A375 (cell line): ENCODE measurements around the gene DLX3. TPM values are rescaled to one million over a fixed set of nuclear protein-coding genes. Genes with fewer than 3 reads are reported as not detected.

Source experiments
- small RNA-seq: library from RNA; depleted of rRNA; stranded (forward); fragments of <200 nt; gene quantifications from one replicate; pipeline ENCODE3, GENCODE V24; 2014
- total RNA-seq: library from RNA; depleted of rRNA; stranded (reverse); fragments of >200 nt; shearing (Covaris generic); gene quantifications from 2 replicates; pipeline ENCODE4 v1.2.3, GENCODE V29; 2014; rRNA removed

DLX3 gene
- not detected in 2 replicates for total RNA-seq

DNA sequence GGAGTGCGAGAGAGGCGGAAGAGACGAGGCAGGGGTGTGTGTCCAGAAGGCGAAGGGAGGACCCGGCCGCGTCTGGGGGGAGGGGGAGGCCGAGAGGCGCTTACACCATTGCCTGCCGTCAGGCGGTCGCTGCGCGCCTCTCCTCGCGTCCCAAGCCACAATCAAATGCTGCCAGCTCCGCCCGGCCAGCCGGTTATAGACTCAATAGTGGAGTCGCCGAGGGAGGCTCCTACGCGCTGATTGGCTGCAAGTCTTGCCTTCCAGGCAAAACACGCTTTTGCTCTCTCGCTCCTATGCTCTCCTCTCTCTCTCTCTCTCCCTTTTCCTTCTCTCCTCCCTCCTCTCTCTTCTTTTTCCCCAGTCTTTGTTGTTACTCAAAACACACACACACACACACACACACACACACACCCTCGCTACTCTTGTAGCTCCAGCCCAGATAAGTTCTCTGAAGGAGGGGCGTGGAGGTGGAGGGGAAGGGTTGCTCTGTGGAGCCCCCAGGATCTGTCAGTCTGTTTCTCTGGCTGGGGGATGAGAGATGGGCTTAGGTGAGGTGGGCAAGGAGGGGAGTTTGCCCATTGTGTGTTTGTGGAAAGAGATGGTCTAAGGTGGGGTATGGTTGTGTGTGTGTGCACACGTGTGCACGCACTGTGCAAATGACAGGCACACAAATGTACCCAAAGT, at the start of gene DLX3:
Gene DLX3, minus strand, starts transcription at position 170 of the 684 bp plus-strand sequence. CDS start 226 bp downstream, outside the sequence.

DNA sequence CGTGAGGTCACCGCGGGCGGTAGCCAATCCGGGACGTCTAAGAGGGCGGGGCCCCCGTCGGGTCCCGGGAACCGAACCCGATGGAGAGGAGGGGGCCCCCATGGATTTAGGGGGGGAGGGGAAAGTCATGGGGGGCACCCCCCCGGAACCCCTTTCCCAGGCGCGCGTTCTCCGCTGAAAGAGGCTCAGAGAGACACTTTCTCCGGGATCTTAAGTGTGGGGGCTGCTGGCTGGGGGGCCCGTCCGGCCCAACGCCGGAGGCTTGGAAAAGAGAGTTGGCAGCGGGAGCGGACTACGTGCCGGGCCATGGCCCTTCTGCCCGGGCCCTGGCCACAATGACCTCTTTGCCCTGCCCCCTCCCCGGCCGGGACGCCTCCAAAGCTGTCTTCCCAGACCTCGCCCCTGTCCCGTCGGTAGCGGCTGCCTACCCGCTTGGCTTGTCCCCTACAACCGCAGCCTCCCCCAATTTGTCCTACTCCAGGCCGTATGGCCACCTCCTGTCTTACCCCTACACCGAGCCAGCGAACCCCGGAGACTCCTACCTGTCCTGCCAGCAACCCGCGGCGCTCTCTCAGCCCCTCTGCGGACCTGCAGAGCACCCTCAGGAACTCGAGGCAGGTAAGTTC, 25.8 kb downstream of the DLX3 start, which contains the start of gene DLX4:
Gene DLX4, plus strand, starts transcription at position 57 of the 626 bp plus-strand sequence. Its CDS starts 279 bp downstream, at position 336.

Small RNA genes lying within 50 kb of the gene (small RNA-seq; reads per million reads assigned to genes)
- not detected for gene RNU6-1313P

Other genes with a start within 250 kb of the DLX3 start
- 0.98 and 3.4 TPM in 2 replicates for gene FAM117A, start 231.1 kb downstream of the DLX3 start, total RNA-seq
- 44.1 and 47.9 TPM in 2 replicates for gene KAT7, start 206.5 kb downstream of the DLX3 start, total RNA-seq
- gene TAC4, start 147.2 kb downstream of the DLX3 start, total RNA-seq, result 1.2 TPM in 1 of 2 replicates, not detected in the other
- 0.53 and 1.4 TPM in 2 replicates for gene DLX4, start 26.0 kb downstream of the DLX3 start, total RNA-seq
- 360 and 393 TPM in 2 replicates for gene ITGA3, start 60.9 kb upstream of the DLX3 start, total RNA-seq
- 9.6 and 14.0 TPM in 2 replicates for gene PDK2, start 100.1 kb upstream of the DLX3 start, total RNA-seq
- 0.87 and 2.8 TPM in 2 replicates for gene SAMD14, start 134.9 kb upstream of the DLX3 start, total RNA-seq
- 46.2 and 52.8 TPM in 2 replicates for gene PPP1R9B, start 155.5 kb upstream of the DLX3 start, total RNA-seq
- not detected in 2 replicates for gene SGCA, start 170.8 kb upstream of the DLX3 start, total RNA-seq
- gene COL1A1, start 206.4 kb upstream of the DLX3 start, total RNA-seq, result 0.30 and 0.45 TPM in 2 replicates